Measurements from ENCODE around the gene CYLD.

The CYLD gene

GRCh38 chr16:50789757-50790156 is 47.9 kb downstream of the CYLD start:
- DNase-seq, result no peak

DNA sequence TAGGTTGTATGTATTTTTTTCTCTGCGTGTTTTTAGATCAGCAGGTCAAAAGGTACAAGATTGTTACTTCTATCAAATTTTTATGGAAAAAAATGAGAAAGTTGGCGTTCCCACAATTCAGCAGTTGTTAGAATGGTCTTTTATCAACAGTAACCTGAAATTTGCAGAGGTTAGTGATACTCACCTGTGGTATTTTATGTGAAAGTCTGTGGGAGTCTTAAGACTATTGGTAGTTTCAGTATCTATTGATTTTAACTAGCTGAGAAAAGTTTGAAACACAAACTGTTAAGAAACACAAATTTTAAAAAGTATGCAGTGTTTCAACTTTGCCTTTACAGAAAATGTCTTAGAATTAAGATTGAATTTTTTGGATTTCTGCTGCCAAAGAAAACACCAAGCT is 49.6 kb downstream of the CYLD start:
- no peak for DNase-seq

DNA sequence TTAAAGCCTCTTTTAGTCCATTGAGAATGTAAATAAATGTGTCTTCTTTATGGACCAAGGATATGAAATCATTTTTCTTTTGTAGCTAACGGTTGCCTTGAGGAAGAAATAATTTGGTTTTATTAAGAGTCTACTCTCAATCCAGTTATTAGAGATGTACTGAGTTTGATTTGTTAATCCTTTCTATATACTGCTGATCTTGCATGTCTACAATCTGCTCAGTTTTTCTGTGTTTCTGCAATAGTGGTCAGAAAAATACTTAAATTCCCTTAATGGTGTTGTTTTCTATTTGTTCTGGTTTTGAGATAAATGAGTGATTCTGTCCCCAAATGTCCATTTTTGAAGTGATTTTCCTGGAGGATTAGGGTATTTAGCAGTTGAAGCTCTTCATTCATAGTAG is 54.9 kb downstream of the CYLD start:
- DNase-seq, result no peak

DNA sequence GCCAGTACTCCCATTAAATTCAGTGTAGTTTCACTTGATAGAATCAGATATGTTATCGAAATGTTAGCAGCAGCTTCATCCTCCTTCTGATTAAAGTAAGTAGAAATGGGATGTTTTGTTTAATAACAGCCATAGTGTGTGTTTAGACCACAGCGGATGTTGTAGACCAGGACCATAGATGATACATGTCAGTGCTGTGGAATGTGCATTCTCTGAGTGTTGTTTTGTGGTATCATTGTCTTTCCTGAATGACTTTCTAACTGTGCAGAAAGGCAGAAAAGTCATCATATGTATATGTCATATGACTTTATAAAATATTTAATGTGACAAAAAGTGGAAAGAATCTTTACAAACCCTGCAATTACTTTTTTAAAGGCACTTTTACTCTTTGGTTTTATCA is 55.6 kb downstream of the CYLD start:
- DNase-seq, result no peak

DNA sequence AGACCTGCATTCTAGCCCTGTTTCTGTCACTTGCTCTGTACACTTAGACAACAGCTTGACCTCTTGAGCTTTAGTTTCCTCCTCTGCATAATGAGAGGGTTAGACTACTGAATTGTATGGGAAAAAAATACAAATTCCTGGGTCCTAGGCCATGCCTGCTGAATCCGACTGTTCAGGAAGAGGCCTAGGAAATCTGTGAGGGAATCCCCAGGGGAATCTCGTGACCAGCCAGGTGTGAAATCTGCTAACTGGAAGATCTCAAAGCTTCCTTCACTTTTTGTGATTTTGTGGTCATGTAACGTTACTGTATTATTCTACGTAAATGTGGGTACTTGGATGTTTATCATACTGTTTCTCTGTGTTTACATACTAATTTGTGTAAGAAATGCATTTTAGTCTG is 58.2 kb downstream of the CYLD start:
- DNase-seq, result no peak

DNA sequence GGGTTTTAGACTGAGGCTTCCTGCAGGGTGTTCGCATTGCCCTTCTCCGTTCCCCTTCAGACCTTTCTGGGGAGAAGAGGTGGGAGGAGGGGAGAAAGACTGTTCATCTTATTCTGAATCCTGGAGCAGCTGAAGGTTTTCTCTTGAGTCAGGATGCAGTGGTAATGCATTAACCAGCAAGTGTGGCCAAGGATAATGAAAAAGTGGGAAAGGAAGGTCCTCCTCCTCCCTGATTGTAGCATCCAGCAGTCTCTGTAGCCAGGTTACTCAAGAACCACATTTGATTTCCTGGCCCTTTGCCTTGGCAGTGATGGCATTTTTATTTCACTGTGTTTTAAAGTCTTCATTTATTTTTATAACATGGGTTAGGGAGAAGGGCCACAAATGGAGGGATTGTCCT is 59.1 kb downstream of the CYLD start:
- DNase-seq, result no peak

- no peak for DNase-seq
These were observed 60.1 kb downstream of the CYLD start for GRCh38 chr16:50802000-50802399.

GRCh38 chr16:50802961-50803360 is 61.1 kb downstream of the CYLD start:
- no peak for DNase-seq

GRCh38 chr16:50804290-50804907 is 62.5 kb downstream of the CYLD start:
- DNase-seq, result no peak

GRCh38 chr16:50806099-50807062 is 64.5 kb downstream of the CYLD start:
- DNase-seq, result peak; percentile 64 to 72 (median 69)

- no peak for DNase-seq
These were observed 67.1 kb downstream of the CYLD start for GRCh38 chr16:50808929-50809538.

- no peak for DNase-seq
These were observed 67.7 kb downstream of the CYLD start for GRCh38 chr16:50809561-50809960.

DNA sequence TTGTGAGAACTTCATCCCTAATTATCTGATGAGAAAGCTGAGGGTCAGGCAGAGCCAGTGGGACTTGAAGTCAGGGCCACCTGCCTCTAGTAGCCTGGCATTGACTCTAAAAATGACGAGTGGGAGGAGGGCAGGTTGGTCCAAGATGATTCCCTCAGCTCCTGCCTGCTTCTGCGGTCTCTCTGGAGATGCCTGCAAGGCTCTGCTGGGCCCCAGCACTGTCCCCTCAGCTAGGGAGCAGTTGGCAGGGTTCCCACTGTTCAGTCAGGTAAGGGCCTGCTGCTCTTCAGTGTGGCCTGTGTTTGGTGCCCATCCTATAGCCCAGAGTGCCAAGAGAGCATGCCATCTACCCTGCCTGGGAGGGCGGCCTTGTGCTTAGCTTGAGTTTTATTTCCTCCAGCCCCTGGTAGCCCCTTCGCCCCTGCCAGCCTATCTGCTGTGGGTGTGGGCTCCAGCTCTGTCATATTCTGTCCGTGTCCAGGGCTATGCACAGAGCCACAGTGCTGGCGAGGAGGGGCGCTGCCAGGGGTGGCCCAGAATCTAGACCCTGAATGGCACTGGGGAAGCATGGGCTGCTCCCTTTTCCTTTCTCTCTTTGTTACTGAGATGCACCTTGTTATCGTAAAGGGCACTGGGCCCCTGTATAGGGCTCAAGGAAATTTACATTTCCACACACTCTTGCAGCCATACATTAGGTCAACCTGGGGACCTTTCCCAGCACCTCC is 68.5 kb downstream of the CYLD start:
- DNase-seq, result no peak

DNA sequence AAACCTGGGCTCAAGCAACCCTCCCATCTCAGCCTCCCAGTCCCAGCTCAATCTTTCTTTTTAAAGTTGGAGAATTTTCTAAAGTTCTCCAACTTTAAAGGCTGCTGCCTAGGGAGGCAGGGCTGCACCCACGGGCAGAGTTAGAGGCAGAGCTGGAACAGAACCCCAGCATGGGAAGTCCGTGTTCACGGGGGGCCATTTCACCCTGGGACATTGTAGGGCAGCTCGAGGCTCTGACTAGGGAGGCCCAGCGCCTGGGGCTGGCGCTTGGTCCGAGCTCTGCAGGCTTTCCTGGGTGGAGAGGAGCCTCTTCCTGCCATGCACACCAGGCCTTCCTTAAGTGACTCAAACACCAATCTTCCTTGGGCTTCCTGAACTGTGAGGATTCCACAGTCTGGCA is 70.2 kb downstream of the CYLD start:
- no peak for DNase-seq

GRCh38 chr16:50812876-50813466 is 71.1 kb downstream of the CYLD start:
- no peak for DNase-seq

DNA sequence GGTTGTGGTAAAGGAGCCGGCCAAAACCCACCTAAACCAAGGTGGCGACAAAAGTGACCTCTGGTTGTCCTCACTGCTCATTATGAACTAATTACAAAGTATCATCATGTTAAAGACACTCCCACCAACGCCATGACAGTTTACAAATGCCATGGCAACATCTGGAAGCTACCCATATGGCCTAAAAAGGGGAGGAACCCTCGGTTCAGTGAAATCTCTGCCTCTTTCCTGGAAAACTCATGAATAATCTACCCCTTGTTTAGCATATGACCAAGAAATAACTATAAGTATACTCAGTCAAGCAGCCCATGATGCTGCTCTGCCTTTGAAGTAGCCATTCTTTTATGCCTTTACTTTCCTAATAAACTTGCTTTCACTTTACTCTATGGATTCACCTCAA is 72.2 kb downstream of the CYLD start:
- DNase-seq, result no peak

DNA sequence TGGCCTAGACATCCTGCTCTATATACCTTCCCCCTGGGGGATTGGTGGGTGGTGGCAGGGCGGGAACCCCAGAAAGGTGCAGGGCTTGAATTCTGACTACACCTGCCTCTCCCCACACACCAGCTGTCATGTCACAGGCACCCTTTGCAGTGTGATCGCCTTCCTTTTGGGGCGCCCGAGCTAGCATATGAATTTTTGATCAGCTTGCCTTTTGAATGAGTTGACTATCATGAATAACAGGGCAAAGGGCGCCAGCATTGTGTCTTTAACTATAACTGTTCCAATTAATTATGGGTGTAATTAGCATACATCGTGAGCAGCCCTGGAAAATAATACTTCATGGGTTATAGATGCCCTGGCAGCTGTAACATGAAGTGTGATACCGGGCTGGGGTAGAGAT is 72.7 kb downstream of the CYLD start:
- DNase-seq, result no peak

GRCh38 chr16:50815382-50815781 is 73.5 kb downstream of the CYLD start:
- no peak for DNase-seq

DNA sequence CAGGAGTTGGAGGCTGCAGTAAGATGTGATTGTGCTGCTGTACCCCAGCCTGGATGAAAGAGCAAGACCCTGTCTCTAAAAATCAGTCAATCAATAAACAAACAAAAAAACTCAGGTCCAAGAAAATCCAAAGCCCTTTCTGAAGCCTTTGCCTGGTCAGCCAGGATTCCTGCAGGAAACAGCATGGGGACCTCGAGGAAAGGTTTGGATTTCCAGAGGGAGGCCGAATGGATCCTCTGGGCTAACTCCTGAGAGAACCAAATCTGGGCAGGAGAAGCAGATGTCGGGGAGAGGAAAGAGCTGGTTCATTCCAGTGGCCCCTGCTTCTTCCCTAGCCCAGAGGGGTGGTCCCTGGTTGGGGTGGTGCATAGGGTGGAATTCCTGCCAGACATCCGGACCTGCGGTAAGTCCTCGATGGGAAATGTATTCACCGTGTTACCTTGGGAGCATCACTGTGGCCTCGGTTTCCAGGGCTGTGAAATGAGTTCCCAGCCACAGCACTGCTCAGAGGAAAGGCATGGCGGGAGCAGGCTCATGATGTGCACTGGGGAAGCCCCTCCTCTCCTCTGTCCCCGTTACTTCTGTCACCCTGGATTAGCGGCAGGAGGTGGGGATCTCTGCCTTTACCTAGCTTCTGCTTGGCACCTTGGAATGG is 75.1 kb downstream of the CYLD start:
- DNase-seq, result no peak

DNA sequence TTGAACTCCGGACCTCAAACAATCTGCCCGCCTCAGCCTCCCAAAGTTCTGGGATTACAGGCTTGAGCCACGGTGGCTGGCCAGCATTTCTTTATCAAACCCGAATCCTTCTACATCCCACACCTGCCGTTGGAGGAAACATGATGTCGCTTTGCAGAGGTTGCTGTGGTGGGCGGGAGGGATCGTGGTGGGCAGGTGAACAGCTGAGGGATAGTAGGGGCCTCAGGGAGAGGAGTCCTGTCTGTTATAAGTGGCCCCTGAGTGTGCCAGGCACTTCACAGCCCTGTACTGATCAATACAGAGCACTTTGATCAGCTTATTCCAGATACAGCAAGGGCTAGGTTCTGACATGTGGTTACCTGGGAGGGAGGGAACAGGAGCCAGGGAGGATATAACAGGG is 76.5 kb downstream of the CYLD start:
- no peak for DNase-seq

- no peak for DNase-seq
These were observed 77.8 kb downstream of the CYLD start for GRCh38 chr16:50819706-50820105.

- no peak for DNase-seq
These were observed 78.3 kb downstream of the CYLD start for GRCh38 chr16:50820225-50820624.
